RPMI8226 (cell line): ENCODE results near the gene ODC1.

Experiments used
- DNase-seq: peaks from one replicate; pipeline ENCODE4 v3.0.0-alpha.2; 2015

Gene ODC1

DNA sequence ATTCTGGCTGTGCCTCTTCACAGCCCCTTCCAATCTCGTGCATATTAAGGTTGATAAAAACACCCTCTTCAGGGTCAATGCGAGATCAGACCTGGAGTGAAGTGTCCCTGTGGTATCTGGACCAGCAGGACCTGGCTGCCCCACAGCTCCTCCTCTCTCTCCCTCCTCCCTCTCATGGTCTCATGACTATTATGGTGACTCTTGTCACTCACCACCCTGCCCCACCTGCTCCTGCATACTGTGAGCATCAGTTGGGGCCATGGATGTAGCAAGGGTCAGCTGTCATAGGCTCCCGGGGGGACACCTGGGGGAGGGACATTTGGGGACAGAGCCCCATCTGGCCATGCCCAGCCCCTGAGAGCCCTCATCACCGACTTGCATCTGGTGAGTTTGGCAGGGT lies 50.2 kb downstream of the ODC1 start:
- no peak for DNase-seq

DNA sequence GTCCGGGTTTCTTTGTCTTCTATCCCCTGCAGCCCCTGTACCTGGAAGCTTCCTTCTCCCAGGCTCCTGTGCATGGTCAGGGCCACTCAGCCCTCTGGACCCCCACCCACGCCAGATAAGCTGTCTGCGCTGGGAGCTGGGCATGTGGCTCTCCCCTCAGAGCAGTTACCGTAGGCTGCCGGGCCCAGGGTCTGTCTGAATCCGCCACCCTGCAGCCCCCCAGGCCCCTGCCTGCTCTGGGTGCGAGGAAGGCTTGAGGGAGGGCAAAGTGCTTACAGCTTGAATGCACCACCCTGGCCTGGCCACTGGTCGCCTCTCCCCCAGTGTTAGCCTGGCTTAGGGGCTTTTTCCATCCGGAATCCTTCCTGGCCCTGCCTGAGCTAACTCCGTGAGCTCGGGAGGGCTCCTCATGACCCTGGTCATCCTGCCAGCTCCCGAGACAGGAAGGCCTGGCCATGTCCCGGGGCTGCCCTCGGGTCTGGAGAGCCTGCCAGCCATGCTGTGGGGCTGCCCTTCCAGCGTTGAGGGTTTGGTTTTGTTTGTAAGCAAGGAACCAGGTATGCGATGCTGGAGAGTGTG lies 50.7 kb downstream of the ODC1 start:
- no peak for DNase-seq

GRCh38 chr2:10396464-10396863 lies 51.7 kb downstream of the ODC1 start:
- DNase-seq = no peak

GRCh38 chr2:10395893-10396292 lies 52.2 kb downstream of the ODC1 start:
- DNase-seq = no peak

DNA sequence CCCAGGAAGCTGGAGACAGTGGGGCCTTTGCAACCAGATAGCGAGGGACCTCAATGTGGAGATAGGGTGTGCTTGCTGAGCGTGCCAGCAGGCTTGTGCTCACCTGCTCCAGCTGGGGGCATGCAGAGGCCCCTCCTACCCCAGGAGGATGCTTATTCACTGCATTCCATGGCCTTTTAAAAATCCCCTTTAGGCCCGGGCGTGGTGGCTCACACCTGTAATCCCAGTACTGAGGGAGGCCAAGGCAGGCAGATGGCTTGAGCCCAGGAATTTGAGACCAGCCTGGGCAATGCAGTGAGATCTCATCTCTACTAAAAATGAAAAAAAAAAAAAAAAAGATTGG lies 54.5 kb downstream of the ODC1 start:
- DNase-seq = no peak

DNA sequence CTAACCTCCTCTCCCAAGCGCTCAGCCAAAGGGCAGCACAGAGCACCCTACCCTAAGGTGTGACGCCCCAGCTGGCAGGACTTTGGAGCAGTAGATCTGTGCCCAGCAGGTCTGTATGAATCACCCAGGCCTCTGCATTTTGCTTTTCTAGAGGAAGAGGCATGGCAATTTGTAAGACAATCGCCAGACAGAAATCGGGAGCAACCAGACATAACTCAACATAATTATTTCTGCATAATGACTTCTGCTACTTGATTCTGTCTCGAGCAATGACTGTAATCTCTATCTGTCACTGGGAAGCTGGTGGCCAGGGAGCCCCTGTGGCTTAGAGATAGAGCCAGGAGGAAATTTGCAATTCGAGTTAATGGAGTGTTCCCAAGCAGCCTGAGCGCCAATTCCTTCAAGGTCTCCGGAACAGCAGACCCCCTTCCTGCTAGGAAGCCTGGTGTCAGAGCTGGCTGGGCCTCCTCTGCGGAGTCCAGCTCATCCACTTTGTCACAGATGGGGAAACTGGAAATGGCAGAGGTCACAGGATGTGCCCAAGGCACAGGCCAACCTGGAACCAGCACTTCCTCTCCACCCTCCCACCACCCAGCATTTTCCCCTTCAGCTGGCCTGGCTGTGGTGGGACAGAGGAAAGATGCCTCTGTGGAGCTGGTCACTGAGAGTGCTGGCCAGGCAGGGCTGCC lies 55.0 kb downstream of the ODC1 start:
- DNase-seq = no peak

- DNase-seq = no peak
Observed at GRCh38 chr2:10392548-10392947, 55.6 kb downstream of the ODC1 start.

DNA sequence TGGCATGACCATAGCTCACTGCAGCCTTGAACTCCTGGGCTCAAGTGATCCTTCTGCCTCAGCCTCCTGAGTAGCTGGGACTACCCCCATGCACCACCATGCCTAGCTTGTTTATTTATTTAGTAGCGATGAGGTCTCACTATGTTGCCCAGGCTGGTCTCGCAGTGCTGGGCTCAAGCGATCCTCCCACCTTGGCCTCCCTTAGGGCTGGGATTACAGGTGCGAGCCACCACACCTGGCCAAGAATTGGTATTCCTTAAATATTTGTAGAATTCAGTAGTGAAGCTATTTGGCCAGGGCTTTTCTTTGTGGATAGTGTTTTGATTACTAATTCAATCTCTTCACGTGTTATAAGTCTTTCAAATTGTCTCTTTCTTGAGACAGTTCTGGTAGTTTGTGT lies 56.0 kb downstream of the ODC1 start:
- no peak for DNase-seq

DNA sequence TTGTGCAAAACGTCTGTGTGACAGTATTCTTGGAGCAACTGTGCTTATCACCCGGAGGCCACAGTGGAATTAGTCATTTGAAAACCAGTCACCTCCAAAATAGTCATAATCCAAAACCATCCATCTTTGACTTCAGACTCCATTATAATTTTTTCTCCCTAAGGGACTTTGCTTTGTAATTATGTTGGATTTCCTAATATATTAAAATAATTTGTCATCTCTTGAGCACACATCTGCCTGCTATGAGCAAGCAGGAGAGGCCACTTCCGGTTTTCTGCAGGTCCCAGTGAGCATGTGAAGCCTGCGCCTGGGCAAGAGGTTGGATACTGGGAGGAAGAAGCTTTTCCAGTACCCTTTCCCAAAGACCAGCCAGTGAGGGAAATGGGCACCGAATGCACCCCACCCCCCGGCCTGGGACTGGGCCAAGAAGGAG lies 57.7 kb downstream of the ODC1 start:
- no peak for DNase-seq
